Astrocyte of the spinal cord (primary cell): ENCODE data around the gene NDUFB10.

Source experiments
- DNase-seq: peaks from one replicate; pipeline ENCODE4 v3.0.0; 2011; ENCODE audit warnings: low read depth, low spot score
- H3K4me3 ChIP-seq: 2 replicates; pipeline ENCODE4 v1.5.1; 2011; ENCODE audit warnings: low read depth, mild to moderate bottlenecking, low read length, moderate library complexity
- in situ Hi-C: cut with HindIII; loops from 2 replicates; pipeline ENCODE4 v1.10.0; 2017; ENCODE audit warnings: low sequenced_read_pairs
- TF ChIP-seq, protein P1 (sequence below): IDR thresholded peaks from 2 replicates; pipeline ENCODE4 v1.5.1; 2012; ENCODE audit warnings: low read depth, mild to moderate bottlenecking, low read length, inconsistent platforms

Gene NDUFB10

DNA sequence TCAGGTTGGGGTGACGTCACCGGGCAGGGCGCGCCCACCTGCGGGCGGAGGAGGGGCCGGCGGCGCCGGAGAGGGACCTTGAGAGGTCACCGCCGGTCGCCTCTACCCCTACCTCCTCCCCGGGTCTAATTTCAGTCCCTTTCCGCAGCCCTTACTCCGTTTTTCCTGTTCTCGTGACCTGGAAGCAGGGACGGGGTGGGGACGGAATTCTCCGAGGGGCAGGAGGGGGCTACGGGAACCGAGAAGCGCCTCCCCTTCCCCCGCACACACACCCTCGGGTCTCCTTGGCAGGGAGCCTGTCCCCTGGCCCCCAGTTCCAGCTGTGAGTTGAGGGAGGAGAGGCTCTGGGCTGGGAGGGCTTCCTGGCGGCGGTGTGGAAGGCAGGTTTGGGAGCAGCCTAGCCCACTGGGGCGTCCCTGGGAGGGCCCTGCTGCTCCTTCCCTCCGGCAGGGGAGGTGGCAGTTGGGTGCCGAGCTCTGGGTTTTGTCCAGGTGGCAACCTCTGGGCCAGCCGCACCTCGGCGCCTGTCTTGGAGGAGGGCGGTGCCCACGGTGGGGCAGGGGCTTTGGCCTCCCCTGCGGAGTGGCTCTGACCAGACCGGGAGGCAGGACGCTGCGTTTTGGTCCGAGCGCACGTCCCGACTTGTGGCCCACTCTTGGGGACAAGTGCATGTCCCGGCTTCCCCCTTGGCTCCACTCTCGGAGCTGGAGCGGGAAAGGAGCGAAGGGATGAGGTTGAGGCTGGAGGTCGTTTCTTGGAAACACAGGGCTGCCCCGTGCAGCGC lies 31.2 kb downstream of the NDUFB10 start:
- H3K4me3 ChIP-seq, result no peak overlapping the region
- TF ChIP-seq, protein P1, sequence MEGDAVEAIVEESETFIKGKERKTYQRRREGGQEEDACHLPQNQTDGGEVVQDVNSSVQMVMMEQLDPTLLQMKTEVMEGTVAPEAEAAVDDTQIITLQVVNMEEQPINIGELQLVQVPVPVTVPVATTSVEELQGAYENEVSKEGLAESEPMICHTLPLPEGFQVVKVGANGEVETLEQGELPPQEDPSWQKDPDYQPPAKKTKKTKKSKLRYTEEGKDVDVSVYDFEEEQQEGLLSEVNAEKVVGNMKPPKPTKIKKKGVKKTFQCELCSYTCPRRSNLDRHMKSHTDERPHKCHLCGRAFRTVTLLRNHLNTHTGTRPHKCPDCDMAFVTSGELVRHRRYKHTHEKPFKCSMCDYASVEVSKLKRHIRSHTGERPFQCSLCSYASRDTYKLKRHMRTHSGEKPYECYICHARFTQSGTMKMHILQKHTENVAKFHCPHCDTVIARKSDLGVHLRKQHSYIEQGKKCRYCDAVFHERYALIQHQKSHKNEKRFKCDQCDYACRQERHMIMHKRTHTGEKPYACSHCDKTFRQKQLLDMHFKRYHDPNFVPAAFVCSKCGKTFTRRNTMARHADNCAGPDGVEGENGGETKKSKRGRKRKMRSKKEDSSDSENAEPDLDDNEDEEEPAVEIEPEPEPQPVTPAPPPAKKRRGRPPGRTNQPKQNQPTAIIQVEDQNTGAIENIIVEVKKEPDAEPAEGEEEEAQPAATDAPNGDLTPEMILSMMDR, result no peak
- in situ Hi-C loops, result no loop called here
- no peak for DNase-seq

DNA sequence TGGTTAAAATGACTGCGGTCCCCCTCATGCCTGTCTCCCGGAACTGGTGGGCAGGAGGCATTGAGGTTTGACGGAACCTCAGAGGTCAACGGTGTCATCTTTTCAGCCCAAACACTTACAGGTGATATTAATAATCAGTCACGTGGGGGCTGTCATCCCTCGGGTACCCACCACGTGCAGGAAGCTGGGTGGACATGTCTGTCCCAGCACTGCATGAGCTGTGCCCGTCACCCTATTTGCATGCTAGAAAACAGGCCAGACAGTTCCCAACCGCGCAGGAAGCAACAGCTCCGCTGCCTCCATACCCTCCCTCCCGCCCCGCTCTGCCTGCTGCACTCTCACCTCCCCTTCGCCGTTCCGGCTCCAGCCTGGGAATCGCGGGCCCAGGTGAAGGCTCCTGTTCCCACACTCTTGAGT lies 31.8 kb downstream of the NDUFB10 start:
- DNase-seq, result no peak
- in situ Hi-C loops, result no loop called here

DNA sequence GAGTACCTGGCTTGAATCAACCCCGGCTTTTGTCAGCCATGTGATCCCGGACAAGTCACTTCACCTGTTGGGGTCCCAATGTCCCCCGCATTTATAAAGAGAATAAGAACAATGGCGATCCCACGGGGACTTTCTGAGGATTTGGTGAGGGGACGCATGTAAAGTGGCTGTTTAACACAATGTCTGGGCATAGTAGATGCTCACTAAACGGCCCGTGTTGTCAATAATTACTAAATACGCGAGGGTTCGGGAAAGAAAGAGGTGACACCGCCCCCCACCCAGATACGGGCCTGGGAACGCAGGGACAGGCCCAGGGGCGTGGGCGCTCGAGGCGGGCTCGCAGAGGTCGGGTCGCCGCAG lies 32.2 kb downstream of the NDUFB10 start:
- TF ChIP-seq, protein P1, result no peak
- DNase-seq, result no peak
- in situ Hi-C loops, result no loop called here
- no peak overlapping the region for H3K4me3 ChIP-seq

More for the DNA sequence above, 31.8 kb downstream of the NDUFB10 start:
- H3K4me3 ChIP-seq, result no peak overlapping the region
- TF ChIP-seq, protein P1, result no peak

DNA sequence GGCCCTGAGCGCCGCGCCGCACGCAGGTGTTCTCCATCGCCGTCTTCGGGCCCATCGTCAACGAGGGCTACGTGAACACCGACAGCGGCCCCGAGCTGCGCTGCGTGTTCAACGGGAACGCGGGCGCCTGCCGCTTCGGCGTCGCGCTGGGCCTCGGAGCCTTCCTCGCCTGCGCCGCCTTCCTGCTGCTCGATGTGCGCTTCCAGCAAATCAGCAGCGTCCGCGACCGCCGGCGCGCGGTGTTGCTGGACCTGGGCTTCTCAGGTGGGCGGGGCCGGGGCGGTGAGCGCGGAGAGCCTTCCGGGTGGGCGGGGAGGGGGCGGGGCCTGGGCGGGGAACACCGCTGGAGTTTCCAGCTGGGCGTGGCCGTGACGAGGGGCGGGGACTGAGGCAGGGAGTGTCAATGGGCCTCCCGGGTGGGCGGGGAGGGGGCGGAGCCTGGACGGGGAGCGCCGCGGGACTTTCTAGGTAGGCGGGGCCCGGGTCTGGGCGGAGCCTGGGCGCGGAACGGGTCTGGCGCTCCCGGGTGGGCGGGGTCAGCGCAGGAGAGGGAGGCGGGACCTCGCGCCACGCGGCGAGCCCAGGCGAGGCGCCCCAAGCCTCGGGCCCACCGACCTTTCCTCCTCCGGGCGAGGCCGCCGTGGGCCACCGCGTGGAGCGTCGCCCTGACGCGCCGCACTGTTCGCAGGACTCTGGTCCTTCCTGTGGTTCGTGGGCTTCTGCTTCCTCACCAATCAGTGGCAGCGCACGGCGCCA lies 32.8 kb downstream of the NDUFB10 start:
- in situ Hi-C loops, result no loop called here
- peak; percentile 91 for DNase-seq
- TF ChIP-seq, protein P1, result no peak
- no peak overlapping the region for H3K4me3 ChIP-seq

DNA sequence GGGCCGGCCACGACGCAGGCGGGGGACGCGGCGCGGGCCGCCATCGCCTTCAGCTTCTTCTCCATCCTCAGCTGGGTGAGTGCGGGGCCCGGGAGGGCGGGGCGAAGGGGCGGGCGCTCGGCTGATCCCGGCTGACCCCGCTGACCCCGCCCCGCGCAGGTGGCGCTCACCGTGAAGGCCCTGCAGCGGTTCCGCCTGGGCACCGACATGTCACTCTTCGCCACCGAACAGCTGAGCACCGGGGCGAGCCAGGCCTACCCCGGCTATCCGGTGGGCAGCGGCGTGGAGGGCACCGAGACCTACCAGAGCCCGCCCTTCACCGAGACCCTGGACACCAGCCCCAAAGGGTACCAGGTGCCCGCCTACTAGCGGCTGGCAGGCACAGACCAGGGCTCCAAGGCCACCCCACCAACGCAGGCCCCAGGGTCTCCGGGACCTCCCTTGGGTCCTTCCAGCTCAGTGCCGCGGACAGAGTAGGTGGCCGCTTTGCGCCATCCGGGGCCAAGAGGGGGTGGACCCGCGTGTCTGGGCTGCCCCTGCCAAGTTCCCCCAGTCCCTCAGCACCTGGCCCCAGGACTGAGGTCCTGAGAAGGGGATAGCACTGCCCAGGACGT lies 33.5 kb downstream of the NDUFB10 start:
- TF ChIP-seq, protein P1, result no peak
- no peak overlapping the region for H3K4me3 ChIP-seq
- no peak for DNase-seq
- in situ Hi-C loops, result no loop called here

DNA sequence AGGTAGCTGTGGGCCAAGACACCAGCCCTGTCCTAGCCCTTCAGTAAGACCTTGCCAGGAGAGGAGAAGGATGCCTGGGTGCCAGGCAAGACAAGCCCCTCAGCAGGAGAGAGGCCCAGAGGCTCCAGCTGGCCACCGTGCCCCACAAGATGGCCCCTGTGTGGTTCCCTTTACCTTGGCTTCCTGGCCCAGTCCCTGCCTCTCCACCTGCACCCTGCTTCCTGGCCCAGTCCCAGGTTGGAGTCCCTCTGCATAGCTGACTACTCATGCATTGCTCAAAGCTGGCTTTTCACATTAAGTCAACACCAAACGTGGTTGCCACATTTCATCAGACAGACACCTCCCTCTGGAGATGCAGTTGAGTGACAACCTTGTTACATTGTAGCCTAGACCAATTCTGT lies 34.4 kb downstream of the NDUFB10 start:
- DNase-seq, result no peak
- TF ChIP-seq, protein P1, result no peak
- H3K4me3 ChIP-seq, result no peak overlapping the region
- in situ Hi-C loops, result no loop called here
